D721Med (cell line): ENCODE data around the gene WBP2.

Experiments
- DNase-seq: peaks from one replicate; pipeline ENCODE4 v3.0.0; 2011; ENCODE audit warnings: low spot score; ENCODE audit not compliant: insufficient read length
- FAIRE-seq: peaks from 2 replicates; lab custom pipeline; 2011; peaks lifted over from hg19 to GRCh38; lab: Jason Lieb, UNC
- CTCF ChIP-seq: IDR thresholded peaks from 2 replicates; pipeline ENCODE4 v1.5.1; 2012; ENCODE audit warnings: mild to moderate bottlenecking, control low read depth; ENCODE audit not compliant: insufficient read depth; ENCODE audit errors: missing control alignments

WBP2 gene

GRCh38 chr17:75832164-75832651, 22.9 kb downstream of the WBP2 start:
- no peak for FAIRE-seq
- no peak for DNase-seq
- TF ChIP-seq CTCF, result no peak

- TF ChIP-seq CTCF, result no peak
- no peak for FAIRE-seq
Observed at GRCh38 chr17:75831032-75831571, 24.0 kb downstream of the WBP2 start.

GRCh38 chr17:75830164-75831031, 24.7 kb downstream of the WBP2 start:
- DNase-seq (peak; percentile 78), FAIRE-seq (no peak)
- peak; percentile 55 for TF ChIP-seq CTCF

More at GRCh38 chr17:75831032-75831571, 24.0 kb downstream of the WBP2 start:
- DNase-seq, result no peak

GRCh38 chr17:75829747-75830146, 25.4 kb downstream of the WBP2 start:
- no peak for TF ChIP-seq CTCF
- no peak for FAIRE-seq
- no peak for DNase-seq

- FAIRE-seq, result no peak
- no peak for TF ChIP-seq CTCF
- no peak for DNase-seq
Observed at GRCh38 chr17:75828741-75829140, 26.4 kb downstream of the WBP2 start.

- TF ChIP-seq CTCF, result no peak
- DNase-seq (no peak), FAIRE-seq (no peak)
Observed at GRCh38 chr17:75828076-75828400, 27.1 kb downstream of the WBP2 start.
